CD4-positive, alpha-beta T cell treated with Interleukin-4 for 4 hours (primary cell): ENCODE measurements around the gene EIF4A2.

ENCODE experiments used
- DNase-seq: peaks from one replicate; pipeline ENCODE4 v3.0.0-alpha.2; 2020

EIF4A2 gene

DNA sequence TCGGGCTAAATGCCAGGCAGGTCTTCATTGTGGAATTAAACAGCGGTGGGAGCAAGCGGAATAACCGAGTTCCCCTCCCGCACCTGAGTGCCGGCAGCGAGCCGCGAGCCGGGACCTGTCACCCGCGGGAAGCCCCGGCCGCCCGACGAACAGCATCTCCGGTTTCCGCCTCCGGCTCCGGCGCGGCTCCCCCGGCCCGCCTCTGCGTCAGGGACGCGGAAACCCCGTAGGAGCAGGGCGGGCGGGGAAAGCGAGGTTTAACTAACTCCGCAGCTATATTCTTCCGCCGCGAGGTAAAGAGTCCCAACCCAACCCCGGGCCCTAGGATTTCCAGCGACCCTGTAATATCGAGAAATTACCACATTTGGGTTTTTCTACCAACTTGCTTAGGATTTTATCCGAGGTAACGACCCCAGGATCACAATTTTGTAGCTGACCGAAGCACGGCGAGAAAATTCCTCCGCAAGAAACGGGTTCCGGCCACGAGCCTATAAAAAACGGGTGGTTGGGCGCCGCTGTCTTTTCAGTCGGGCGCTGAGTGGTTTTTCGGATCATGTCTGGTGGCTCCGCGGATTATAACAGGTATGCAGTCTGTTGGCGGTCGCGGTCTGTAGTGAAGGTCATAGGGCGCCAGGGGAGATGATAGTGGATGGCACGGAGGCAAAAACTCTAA lies at the start of gene EIF4A2:
Gene EIF4A2 (plus strand): TSS at position 520 of the 673 bp plus-strand sequence. CDS start 34 bp downstream, at position 554.
- peak; percentile 91 for DNase-seq

DNA sequence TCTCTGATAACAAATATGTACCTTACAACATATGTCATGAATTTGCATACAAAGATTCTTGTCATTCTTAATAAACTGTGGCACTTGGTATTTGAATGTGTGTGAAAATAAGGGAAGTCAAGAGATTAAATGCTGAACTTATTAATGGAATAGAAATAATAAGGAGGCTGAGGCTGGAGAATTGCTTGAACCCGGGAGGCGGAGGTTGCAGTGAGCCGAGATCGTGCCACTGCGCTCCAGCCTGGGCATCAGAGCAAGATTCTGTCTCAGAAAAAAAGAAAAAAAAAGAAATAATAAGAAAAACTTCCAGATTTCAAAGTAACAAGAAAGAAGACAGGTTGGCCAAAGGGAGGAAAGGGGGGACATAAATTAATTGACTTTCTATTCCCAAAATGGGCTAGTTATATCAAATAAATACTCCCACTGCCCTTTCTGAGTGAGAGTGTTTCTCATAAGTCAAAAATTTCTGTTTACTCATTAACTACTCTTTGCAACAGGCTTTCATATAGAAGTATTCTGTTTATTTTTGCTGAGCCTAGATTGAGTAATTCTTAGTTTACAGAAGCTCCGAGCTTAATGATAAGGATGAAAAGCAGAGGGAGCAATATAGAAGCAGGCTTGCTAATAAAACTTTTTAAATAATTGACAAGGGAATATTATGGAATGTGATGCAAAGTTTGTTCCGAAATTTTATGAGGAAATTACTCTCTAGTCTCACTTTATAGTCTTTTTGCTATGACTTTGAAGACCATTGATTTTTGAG lies 40.6 kb upstream of the EIF4A2 start:
- no peak for DNase-seq

DNA sequence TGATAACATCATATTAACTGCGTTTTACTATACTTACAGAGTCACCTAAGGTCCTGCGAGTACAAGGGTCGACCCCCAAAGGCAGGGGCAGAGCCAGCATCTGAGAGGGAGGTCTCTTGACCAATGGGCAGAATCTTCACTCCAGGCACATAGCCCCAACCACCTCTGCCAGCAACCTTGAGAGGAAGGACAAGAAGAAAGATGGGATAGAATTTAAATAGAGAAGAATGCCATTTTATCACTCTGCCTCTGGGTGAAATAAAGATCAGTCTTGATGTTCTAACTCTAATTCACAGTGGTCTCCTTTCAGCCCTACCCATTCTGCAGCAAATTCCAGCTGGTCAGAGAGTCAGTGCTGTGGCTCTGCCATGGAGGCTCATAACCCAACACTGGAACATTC lies 39.7 kb upstream of the EIF4A2 start:
- DNase-seq: no peak

DNA sequence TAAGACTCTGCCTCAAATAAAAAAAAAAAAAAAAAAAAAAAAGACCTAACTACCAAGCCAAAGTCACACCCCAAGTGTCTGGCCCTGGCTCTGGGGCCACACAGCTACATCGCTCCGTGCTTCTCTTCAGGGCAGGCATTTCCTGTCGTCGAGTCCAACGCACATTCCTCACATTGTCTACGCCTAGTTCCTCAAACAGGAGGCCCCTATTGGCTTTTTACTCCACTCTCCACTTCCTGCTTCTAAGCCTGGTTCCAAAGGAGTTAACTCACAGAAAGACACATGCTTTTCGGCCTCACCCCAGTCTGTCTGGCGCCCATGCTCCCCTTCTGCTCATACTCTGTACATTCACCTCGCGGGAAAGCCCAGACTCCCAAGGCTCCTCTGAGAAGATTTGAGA lies 37.4 kb upstream of the EIF4A2 start:
- DNase-seq: peak; percentile 3

DNA sequence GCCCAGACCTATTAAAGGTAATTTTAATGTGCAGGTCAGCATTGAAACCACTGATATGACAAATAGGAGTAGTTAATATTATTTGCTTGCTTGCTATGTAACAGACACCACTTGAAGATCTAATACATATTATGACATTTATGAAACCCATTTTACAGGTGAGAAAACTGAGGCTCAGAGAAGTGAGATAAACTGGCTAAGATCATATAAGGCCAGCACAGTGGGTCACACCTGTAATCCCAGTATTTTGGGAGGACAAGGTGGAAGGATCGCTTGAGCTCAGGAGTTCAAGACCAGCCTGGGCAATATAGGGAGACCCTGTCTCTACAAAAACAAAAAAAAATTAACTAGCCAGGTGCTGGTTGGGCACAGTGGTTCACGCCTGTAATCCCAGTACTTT lies 33.1 kb upstream of the EIF4A2 start:
- no peak for DNase-seq

DNA sequence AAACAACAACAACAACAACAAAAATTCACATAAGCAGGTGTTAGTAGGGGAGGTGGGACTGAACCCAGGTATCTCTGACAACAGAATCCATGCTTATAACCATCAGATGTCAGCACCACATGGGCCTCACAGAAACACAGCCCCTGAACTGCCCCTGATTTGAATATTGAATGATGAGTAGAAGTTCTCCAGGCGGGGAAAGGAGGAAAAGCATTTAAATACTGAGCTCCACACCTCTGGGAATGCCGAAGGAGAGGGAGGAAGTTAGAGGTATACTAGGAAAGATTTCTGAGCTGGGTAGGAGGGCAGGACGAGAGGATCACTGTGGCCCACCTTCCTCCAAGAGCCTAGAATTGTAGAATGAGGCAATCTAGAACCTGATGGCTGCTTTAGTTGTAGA lies 31.9 kb upstream of the EIF4A2 start:
- no peak for DNase-seq

DNA sequence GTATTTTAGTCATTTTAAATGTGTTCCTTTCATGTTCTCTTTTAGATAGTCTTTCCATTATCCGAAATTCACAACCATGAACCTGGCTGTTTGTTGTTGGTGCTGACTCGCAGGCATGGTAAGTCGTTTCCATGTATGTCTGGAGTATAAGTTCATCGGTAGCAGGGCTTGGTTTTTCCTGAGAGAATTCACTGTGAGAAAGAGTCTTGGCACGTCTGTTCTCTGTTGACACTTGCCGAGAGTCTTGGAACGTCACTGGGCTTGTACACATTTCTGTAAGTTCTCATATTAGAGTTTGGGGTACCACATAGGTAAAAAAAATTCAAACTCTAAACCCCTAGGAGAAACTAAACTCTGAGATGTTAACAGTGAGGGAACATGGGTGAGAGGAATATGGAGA lies 29.4 kb upstream of the EIF4A2 start:
- no peak for DNase-seq

DNA sequence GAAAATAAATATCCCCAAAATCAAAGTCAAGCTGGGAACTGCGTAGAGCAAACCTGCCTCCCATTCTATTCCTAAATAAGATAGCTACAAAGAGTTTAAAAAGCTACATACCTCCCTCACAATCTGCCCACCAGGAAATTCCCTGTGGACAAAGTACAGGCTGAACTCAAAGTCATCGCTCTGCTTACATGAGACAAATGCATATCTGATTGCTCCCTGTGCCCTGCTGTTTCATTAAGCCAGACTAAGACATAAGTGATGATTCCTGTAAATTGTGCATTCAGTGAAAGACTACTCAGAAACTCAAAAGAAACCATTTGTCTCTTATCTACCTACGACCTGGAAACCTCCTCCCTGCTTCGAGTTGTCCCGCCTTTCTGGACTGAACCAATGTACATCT lies 28.5 kb upstream of the EIF4A2 start:
- DNase-seq: no peak

DNA sequence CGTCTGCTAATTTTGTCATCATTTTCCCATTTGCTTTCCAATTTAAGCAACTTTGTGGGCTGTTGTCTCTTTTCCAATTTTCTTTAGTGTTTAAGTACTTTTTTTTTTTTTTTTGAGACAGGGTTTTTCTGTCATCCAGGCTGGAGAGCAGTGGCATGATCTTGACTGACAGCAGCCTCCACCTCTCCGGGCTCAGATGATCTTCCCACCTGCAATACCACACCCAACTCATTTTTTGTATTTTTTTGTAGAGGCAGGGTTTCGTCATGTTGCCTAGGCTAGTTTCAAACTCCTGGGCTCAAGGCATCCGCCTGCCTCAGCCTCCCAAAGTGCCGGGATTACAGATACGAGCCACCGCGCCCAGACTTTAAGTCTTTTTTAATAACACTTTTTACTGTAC lies 26.2 kb upstream of the EIF4A2 start:
- no peak for DNase-seq

DNA sequence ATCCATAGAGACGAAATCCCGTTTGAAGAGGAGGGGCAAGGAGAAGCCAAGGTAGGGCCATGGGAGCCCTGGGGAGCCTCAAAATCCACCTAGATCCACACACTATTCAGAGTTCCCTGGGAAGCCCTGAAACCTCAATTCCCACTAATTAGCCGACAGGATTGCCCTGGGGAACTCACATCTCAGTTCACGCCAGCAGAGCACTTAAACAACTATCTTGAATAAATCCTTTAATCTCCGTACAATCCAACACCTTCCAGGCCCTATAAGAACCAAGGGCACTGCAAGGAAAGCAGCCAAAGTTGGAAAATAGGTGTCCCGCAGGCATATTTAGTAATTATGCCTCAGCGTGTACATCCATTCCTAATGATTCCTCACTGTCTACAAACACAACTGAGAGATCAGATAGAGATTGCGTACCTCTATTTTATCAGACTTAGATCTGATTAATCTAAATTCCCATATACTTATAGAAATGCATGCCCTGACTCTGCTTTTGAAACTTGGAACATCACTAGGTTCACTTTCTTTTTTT lies 25.6 kb upstream of the EIF4A2 start:
- DNase-seq: no peak

DNA sequence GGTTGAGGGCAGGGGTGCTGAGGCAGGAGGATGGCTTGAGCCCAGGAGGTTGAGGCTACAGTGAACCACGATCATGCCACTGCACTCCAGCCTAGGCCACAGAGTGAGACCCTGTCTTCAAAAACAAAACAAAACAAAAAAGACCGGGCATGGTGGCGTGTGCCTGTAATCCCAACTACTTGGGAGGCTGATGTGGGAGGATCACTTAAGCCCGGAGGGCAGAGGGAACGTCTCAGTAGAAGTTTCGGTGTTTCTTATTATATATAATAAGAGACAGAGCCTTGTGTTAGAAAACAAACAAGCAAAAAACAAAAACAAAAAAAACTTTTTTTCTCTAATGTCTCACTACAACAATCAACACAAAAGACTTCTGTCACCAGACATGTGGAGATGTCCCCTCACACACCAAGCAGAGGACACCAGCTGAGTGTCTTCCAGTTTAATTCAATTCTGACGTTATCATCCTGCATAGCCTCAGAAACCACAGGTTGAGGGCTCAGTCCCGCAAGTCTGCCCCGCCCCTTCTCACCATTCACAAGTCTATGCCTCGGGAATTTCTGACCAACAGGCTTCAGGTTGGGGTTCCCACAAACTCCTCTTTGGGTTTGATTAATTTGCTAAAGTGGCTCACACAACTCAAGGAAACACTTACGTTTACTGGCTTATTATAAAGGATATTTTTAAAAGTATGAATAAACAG lies 24.0 kb upstream of the EIF4A2 start:
- no peak for DNase-seq

DNA sequence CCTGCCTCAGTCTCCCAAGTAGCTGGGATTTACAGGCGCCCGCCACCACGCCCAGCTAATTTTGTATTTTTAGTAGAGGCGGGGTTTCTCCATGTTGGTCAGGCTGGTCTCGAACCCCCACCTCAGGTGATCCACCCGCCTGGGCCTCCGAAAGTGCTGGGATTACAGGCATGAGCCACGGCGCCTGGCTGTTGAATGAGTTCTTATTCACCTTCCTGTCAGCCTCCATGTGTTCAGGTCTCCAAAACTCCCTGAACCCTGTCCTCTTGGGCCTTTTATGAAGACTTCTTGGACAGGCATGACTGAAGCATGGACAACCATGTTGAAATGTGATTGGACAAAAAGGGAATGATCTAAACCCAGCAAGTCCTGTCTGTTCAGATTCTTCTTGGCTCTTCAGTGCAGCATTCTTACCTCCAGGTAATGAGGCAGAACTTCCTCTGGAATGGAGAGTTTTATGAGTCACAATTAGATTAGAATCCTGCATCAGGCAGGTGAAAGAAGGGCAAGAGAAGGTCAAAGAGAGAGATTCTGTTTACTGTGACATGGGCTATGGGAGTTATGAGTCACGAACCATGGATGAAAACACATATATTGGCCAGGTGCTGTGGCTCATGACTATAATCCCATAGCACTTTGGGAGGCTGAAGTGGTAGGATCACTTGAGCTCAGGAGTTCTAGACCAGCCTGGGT lies 23.1 kb upstream of the EIF4A2 start:
- DNase-seq: no peak

DNA sequence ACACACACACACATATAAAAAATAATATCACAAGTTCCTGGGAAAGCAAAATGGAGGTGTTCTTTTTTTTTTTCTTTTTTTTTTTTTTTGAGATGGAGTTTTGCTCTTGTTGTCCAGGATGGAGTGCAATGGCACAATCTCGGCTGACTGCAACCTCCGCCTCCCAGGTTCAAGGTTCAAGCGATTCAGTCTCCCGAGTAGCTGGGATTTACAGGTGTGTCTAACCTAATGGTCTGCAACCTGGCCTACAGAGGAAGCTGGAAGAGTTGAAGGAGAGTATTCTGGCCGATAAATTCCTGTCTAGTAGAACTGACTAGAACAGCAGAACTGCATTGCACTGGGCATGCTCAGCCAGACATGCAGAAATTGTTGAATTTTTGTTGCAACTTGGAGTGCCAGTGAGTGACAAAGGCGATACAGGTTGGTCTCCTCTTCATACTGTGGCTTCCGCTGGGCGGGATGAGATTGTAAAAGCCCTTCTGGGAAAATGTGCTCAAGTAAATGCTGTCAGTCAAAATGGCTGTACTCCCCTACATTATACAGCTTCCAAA lies 22.4 kb upstream of the EIF4A2 start:
- DNase-seq: no peak

DNA sequence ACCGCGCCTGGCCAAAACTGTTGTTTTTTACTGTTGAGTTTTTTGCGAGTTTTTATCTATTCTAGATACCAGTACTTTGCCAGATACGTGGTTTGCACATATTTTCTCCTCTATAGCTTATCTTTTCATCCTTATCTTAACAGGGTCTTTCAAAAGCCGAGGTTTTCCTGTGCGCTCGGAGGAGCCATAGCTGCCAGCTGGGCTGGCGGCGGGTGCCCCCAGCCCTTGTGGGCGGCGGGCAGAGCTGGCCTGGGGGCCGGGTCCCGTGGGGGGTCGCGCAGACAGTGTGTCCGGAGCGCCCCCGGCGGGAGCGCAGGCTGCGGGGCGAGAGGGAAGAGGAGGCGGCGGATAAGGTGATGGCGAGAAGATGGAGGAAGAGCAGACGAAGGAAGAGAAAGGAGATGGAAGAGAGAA lies 11.1 kb upstream of the EIF4A2 start:
- DNase-seq: no peak

DNA sequence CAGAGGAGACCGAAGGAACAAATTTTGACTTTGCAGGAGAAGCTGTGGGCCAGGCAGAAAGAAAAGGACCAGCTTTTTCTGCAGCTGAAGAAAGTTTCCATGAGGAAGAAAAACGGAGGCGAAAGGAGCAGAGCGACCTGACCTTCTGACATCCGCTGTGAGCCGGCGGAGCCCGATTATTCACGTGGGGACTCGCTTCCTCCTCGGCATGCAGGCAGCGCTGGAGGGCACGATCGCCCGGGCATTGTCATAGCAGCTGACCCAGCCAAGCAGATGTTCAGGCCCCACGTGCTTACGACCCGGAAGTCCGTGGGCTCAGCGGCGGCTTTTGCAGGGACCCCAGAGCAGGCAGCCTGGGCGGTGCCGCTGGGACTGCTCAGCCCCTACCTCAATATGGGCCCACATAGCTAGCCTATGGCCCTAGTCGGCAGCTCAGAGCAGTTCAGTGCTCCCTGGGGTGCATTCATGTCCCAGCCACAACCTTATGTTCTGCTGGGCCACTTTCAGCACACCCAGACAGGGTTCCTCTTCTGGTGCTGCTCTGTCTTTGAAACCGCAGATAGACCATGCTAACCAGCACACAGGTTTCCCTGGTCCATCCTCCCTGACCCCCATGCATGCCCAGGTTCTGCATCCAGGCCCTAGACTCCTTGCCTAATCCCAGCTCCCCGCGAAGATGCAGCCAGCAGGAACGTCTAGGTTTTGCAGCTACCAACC lies 10.5 kb upstream of the EIF4A2 start:
- peak; percentile 62 for DNase-seq

DNA sequence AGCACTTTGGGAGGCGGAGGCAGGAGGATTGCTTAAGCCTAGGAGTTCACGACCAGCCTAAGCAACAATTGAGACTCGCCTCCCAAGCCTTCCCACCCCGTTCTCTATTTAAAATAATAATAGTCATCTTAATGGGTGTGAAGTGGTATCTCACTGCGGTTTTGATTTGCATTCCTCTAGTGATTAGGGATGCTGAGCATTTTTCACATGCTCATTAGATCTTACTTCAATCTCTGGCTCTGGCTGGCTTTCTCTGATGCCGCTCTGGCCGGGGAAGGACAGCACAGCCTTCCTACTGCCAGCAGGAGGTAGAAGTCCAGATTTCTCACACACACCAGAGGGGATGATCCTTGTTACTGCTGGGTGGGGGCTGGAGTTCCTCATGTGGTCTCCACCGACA lies 7.4 kb upstream of the EIF4A2 start:
- DNase-seq: no peak

DNA sequence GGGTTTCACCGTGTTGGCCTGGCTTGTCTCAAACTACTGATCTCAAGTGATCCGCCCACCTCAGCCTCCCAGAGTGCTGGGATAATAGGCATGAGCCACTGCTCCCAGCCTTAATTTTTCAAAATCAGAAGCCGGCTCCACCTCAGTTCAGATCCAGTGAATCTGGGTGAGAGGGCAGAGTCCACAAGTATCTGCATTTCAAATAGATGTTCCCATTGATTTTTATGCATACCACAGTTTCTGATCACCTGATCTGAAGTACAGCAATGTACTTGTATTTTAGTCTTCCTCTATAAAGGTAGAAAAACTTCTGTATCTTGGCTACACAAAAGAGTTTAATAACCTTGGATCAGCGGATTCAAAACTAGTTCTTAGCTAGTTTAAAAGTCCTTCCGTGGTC lies 4.2 kb upstream of the EIF4A2 start:
- DNase-seq: no peak

DNA sequence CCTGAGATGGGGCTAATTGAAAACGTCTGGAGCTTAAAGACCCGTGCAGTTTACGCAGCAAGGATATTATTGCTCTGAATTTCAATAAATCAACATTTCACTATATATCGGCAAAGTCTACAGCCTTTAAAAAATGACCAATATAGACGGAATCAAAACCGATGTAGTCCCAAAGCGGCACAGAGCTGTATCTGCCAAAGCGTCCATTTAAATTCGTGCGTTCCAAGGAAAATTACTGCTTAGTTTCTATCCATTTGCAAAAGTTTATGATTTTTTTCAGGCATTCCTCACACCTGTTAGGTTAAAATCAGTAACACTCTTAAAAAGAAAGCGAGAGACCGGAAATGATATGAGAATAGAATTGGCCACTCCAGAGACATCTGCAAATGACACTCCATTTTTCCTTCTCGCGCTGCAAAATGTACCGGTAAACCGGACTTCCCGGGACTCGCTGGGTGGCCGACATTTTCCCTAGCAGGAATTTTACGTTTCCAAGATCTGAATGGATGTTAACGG lies 777 bp upstream of the EIF4A2 start:
- DNase-seq: peak; percentile 44

DNA sequence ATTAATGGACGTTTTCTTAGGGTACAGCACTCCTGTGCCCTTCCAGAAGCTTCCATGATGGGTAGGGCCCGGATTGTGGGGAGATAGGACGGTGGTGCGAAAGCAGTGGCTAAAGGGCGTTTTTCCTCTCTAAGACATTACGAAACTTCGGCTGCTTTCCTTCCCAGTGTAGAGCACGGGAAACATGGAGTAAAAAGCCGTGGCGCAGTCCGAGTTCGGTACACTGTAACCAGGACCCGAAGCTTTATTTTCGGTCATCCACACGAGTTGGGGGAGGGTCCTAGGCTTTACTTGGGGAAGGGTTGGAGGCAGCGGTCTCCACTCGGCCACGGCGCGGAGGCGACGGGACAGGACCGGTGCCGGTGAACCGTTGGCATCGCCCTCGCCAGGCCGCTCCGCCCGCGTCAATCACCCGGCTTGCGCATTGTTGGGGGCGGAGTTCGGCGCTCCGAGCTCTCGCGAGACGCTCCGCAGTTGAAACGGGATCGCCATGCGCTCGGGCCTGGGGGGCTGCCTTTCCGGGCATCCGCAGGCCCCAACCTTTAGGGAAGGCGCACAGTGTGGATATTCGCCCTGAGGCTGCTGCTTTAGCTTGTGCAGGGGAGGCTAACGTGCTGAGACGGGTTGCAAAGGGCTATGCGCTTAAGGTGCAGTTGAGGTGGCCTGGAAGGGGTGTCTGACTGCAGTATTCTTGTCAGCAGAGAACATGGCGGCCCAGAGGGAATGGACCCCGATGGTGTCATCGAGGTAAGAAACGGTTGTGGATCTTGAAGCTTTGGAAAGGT lies 546 bp downstream of the EIF4A2 start:
- peak; percentile 82 for DNase-seq

DNA sequence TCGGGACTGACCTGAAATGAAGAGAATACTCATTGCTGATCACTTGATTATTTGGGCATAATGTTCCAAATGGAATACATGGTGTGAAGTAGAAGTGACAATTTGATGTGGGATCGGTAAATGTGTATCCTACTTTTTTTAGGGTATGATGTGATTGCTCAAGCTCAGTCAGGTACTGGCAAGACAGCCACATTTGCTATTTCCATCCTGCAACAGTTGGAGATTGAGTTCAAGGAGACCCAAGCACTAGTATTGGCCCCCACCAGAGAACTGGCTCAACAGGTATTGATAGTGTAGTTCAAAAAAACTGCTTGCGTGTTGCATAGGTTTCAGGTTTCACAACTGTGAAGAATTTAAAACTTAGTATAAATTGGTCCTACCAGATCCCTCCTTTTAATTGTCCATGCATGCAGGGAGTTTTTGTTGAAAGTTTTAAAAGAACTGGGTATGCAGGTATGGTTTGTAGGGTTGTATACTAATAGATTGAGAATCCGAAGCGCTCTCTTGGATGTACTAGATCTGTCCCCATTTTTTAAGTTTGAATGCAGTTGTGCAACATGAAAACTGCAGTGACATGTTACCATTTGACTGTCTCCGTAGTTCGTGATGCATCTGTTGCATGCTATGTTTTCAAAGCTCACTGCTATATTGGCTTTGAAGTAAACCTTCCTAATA lies 1.6 kb downstream of the EIF4A2 start:
- DNase-seq: no peak
